HTR-8/SVneo (cell line): Measurements from ENCODE around the gene ZNF536.
"Not testable (repeated sequence)": the region's sequence is repeated elsewhere in the genome, so short reads cannot be mapped to it uniquely, and the experiment has no call there.

Experiments used
- DNase-seq: peaks from one replicate; pipeline ENCODE4 v3.0.0; 2011; ENCODE audit warnings: low spot score, mixed read lengths; ENCODE audit not compliant: insufficient read length
- FAIRE-seq: peaks from 2 replicates; lab custom pipeline; 2011; peaks lifted over from hg19 to GRCh38; lab: Jason Lieb, UNC

ZNF536 gene

GRCh38 chr19:30464162-30464561 lies 92.0 kb downstream of the ZNF536 start:
- DNase-seq (no peak), FAIRE-seq (no peak)

GRCh38 chr19:30466598-30466997 lies 94.4 kb downstream of the ZNF536 start:
- not testable (repeated sequence) for DNase-seq, FAIRE-seq

- FAIRE-seq (no peak), DNase-seq (no peak)
Observed at GRCh38 chr19:30467239-30467638, 95.1 kb downstream of the ZNF536 start.

GRCh38 chr19:30469774-30470173 lies 97.6 kb downstream of the ZNF536 start:
- no peak for DNase-seq
- FAIRE-seq = no peak

GRCh38 chr19:30471441-30471840 lies 99.3 kb downstream of the ZNF536 start:
- no peak for FAIRE-seq

GRCh38 chr19:30473334-30473867 lies 101.2 kb downstream of the ZNF536 start:
- FAIRE-seq (no peak), DNase-seq (no peak)

More at GRCh38 chr19:30471441-30471840, 99.3 kb downstream of the ZNF536 start:
- no peak for DNase-seq

GRCh38 chr19:30476997-30477396 lies 104.8 kb downstream of the ZNF536 start:
- DNase-seq = no peak
- no peak for FAIRE-seq

GRCh38 chr19:30479231-30479630 lies 107.0 kb downstream of the ZNF536 start:
- DNase-seq = no peak
- no peak for FAIRE-seq

GRCh38 chr19:30480097-30480496 lies 107.9 kb downstream of the ZNF536 start:
- FAIRE-seq (no peak), DNase-seq (no peak)

- DNase-seq (no peak), FAIRE-seq (no peak)
Observed at GRCh38 chr19:30481063-30481462, 108.9 kb downstream of the ZNF536 start.

- DNase-seq = no peak
- no peak for FAIRE-seq
Observed at GRCh38 chr19:30481823-30482222, 109.6 kb downstream of the ZNF536 start.

GRCh38 chr19:30482956-30483355 lies 110.8 kb downstream of the ZNF536 start:
- DNase-seq (no peak), FAIRE-seq (no peak)

- DNase-seq, FAIRE-seq: not testable (repeated sequence)
Observed at GRCh38 chr19:30486250-30486649, 114.1 kb downstream of the ZNF536 start.

GRCh38 chr19:30487178-30487577 lies 115.0 kb downstream of the ZNF536 start:
- no peak for DNase-seq
- no peak for FAIRE-seq

GRCh38 chr19:30488191-30488590 lies 116.0 kb downstream of the ZNF536 start:
- FAIRE-seq = no peak
- DNase-seq = no peak

- no peak for DNase-seq
- no peak for FAIRE-seq
Observed at GRCh38 chr19:30490760-30491159, 118.6 kb downstream of the ZNF536 start.

GRCh38 chr19:30492586-30493270 lies 120.5 kb downstream of the ZNF536 start:
- DNase-seq (no peak), FAIRE-seq (no peak)

- DNase-seq (no peak), FAIRE-seq (no peak)
Observed at GRCh38 chr19:30497034-30497433, 124.8 kb downstream of the ZNF536 start.

- FAIRE-seq, DNase-seq: not testable (repeated sequence)
Observed at GRCh38 chr19:30498085-30498484, 125.9 kb downstream of the ZNF536 start.

- FAIRE-seq (no peak), DNase-seq (no peak)
Observed at GRCh38 chr19:30498707-30499106, 126.5 kb downstream of the ZNF536 start.

GRCh38 chr19:30504272-30504671 lies 132.1 kb downstream of the ZNF536 start:
- no peak for FAIRE-seq
- DNase-seq = no peak
